ENCODE measurements around the gene BTN2A1.
"Not testable (repeated sequence)": the region's sequence is repeated elsewhere in the genome, so short reads cannot be mapped to it uniquely, and the experiment has no call there.

The BTN2A1 gene

DNA sequence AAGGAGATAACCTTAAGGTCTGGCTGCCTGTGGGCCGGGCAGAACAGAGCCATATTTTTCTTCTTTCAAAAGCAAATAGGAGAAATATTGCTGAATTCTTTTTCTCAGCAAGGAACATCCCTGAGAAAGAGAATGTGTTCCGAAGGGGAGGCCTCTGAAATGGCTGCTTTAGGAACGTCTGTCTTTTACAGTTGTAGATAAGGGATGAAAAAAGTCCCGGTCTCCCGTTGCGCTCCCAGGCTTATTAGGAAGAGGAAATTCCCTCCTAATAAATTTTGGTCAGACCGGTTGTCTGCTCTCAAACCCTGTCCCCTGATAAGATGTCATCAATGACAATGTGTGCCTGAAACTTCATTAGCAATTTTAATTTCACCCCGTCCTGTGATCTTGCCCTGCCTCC lies 24.1 kb upstream of the BTN2A1 start:
- DNase-seq: not testable (repeated sequence)

DNA sequence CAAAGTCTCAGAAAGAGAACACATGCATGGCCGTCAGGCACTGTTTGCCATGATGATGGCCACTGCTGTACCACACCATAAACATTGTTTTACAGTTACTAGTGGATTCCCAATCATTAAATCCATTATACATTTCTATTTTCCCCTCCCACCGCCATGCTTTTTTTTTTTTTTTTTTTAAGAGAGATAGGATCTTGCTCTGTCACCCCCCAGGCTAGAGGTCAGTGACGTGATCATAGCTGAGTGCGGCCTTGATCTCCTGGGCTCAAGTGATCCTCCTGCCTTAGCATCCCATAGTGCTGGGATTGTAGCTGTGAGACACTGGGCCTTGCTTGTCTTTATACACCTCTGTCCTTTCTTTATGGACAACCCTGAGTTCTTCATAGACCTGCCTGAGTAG lies 21.7 kb upstream of the BTN2A1 start:
- DNase-seq: no peak

DNA sequence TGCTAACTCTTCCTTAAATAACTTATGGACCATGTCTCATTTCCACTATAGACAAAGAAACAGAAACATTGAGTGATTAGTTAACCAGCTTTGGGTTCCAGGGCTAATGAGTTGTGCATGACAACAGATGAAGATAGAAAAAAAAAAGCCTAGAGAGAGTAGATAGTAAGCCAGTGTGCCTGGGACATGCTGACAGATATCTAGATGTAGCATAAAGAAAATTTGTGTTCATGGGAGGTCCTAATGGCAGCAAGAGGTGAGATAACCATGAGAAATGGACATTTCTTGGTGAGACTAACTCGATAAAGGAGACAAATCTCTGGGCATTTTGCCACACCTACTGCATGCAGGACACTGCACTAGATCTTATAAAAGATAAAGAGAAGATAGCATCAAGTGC lies 20.2 kb upstream of the BTN2A1 start:
- no peak for DNase-seq

DNA sequence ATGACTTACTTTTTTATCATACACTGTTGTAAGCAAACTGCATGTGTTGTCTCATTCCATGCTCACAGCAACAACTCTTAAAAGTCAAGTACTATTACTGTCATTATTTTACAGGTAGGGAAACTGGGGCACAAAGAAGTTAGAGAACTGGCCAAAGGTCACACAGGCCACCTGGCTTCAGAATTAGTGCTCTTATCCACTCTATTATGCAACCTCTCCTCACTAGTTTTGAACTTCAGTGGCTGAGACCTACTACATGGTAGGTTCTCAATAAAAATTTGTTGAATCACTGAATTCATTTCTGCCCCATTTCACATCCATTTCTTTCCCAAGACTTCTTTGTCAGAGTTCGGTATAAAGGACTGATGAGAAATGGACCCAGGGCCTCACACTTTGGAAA lies 19.8 kb upstream of the BTN2A1 start:
- DNase-seq: no peak

DNA sequence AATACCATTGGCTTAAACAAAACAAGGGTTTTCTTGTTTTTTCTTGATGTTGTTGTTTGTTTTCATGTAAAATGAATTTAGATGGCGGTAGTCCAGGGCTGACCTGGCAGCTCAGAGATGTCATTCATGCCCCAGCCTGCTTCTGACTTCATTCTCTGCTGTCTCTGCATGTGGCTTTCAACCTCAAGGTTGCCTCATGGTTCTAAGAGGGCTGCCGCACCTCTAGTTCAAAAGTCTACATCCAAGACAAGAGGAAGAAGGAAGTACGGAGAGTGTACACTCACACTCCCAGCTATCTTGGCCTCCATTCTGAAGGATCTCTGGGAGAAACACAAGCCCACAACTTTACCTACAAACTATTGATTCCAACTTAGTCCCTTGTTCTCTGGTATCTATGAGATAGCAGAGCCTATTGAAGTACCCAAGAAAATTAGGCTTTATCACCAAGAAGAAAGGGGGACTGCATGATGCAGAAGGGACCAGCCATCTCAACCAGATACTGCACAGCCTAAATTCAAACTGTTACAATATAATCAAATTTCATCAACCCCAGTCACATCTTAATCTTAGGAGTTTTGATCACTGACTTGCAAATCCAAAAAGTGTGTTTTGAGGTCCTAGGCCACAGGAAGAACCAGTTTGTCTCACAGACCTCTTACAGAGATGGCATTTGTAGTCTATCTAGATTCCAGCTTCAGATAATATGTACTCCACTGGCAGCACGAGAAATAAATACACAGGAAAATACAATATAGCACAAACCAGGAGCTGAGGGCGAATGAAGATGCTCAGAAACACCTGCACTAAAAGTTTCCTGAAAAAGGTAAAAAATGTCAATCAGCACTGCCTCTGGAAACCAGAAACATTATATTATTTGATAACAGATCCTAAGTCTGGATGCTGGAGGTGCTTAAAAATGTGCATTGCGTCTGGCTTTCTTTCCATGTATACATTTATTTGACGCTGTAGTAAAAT lies 18.3 kb upstream of the BTN2A1 start:
- no peak for DNase-seq

DNA sequence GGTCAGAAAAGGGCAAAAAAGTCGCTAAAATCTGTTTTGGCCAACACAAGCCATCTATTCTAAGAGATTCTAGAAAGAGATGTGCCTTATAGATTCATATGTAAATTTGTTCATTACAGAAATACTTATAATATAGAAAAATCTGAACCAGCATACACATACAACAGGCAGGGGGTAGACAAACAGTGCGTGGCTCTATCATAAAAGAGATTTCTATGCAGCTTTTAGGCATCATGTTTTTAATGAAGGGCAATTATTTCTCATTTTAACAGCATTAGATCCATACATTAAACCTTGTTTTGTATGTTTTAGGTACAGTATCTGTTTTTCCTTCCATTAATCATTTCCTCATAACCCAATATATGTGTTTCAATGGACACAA lies 16.8 kb upstream of the BTN2A1 start:
- DNase-seq: no peak

DNA sequence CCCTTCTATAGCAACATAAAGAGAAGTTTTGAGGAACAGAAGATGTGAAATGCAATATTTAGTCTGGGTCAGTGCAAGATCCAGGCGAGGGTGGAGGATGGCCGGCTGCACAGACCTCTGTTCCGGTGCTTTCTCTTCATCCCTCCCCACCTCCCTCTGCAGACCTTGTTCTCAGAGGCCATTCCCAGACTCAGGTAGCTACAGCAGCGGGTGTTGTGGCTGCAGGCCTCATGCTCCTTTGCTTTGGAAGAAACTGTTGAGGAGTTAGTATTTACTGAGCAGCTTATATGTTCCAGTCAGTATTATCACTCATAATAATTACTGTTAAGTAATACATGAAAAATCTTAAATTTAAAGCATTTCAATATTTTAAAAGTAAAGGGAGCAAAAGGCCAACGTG lies 15.8 kb upstream of the BTN2A1 start:
- no peak for DNase-seq

DNA sequence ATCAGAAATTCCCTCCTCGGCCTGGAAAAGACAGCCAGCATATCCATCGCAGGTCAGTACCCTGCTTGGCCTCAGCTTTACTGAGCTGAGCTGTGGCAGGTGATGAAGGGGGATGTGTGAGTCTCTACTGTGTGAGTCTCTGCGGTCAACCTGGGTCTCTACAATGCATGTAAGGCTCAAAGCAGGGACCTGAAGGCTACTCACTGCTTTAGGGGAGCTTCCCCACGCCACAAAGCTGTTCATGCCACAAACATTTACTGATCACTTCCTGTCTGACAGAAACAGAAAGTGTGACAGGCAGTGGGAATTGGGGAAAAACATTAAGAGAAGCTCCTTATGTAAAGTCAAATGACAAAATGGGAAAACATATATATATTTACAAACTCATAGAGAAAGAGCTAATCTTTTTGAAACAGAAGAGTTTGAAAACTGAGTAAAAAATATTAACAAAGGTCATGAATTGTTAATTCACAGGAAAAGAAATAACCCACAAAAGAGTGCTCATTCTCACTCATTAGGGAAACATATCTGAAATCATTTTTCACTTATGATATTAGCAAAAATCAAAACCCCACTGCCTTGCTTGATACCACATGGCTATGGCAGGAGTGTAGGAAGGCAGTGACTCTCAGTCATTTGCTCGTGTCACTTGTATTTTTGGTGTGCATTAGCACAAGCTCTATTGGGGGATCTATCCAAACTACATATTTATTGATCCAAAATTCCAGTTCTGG lies 11.7 kb upstream of the BTN2A1 start:
- DNase-seq: no peak

DNA sequence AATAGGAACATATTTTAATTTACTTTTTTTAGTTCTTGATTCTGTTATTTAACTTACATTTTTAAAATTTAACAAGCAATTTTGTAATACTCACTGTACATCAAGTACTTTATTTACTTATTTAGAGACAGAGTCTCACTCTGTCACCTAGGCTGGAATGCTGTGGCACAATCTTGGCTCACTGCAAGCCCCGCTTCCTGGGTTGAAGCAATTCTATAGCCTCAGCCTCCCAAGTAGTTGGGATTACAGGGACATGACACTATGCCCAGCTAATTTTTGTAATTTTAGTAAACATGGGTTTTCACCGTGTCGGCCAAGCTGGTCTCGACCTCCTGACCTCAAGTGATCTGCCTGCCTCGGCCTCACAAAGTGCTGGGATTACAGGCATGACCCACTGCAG lies 10.5 kb upstream of the BTN2A1 start:
- DNase-seq: no peak

DNA sequence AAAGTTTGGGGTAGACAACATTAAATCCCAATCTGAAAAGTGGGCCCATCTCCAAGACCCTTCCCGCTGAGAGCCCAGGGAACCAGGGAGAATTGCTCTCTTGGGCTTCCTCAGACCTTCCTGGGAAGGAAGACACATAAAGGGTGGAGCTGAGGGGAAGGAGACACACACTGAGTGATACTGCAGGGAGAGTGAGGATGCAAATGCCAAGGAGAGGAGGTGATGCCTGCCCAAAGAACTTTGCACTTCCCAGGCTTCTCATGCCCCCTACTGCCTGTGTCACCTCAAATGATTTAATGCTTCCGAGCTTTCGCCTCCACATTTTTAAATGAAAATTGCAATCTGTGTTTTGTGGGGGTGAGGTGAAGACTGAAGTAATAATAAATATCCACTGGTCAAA lies 7.5 kb upstream of the BTN2A1 start:
- no peak for DNase-seq

DNA sequence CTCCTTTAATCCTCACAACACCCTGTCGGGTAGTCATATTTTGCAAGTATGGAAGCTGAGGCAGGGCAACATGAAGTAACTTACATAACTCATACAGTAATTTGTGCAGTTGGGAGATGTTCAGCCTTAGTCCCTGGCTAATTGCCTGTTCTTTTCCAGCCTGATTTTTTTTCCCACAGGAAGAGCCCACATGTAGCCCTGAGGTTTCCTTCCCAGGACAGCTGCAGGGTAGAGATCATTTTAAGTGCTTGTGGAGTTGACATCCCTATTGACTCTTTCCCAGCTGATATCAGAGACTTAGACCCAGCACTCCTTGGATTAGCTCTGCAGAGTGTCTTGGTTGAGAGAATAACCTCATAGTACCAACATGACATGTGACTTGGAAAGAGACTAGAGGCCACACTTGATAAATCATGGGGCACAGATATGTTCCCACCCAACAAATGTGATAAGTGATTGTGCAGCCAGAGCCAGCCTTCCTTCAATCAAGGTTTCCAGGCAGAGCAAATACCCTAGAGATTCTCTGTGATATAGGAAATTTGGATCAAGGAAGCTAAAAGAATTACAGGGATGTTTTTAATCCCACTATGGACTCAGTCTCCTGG lies 5.0 kb upstream of the BTN2A1 start:
- DNase-seq: no peak

DNA sequence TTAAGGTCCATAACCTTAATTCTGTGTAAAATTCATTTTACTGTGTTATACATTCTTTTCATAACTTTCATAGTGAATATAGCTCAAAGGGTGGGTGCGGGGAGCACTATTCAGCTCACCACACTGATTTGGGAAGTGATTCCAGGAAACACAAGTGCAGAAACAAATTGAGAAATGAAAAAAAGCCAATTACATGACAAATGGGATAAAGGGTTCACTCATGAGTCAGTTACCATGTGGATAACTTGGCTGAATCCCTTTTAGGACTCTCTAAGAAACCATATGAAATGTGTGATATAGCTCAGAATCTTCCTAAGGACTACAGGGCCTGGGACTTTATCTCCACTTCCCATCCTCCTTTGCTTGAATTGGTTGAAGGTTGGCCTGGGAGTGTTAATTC lies 3.1 kb upstream of the BTN2A1 start:
- DNase-seq: no peak

DNA sequence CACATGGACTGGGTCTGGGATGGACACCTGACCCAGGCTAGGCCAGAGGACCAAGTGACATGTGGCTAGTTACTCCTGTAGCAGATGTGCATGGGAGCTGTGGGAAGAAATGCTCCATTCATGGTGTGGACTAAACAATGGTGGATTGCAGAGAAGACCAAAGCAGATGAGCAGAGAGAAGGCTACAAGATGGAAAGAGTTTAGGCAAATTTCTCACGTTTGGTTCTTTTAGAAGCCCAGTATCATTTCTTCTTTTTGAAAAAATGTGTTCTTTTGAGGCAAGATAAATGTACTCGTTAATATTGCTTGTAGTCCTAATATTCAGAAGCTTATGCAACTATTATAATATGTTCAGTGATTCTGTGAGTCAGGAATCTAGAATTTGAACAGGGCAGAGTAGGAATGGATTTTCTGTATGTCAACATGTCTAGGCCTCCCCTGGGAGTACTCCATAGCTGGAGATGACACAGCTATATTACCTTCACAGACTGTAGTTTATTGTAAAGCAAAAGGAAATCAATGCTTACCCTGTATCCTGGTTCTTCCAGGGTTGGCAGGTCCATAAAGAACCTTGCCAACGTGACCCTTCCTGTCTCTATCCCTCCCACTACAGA lies 2.3 kb upstream of the BTN2A1 start:
- DNase-seq: no peak

DNA sequence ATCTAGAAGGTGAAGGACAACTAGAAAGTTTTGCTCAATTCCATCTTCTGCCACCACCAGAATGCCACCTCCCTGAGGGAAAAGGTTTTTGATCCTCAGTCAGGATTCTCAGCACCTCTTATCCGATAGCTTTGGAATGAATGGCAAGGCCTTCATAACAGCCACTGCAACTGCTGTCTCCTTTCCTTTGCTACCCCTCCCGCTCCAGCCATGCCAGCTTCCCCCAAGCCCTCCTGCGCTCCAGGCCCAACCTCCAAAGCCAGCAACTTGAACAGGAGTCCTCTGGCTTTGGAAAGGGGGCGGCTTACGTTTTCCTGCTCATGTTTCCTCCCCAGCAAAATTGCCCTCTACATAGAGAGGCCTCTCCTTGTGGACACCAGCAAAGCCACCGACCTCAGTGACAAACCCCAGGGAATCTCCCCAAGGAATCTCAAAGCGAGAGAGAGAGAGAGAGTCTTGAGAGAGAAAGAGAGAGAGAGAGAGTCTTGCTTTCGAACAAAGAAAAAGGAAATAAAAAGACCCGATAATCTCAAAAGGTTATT lies 420 bp upstream of the BTN2A1 start:
- DNase-seq: no peak

DNA sequence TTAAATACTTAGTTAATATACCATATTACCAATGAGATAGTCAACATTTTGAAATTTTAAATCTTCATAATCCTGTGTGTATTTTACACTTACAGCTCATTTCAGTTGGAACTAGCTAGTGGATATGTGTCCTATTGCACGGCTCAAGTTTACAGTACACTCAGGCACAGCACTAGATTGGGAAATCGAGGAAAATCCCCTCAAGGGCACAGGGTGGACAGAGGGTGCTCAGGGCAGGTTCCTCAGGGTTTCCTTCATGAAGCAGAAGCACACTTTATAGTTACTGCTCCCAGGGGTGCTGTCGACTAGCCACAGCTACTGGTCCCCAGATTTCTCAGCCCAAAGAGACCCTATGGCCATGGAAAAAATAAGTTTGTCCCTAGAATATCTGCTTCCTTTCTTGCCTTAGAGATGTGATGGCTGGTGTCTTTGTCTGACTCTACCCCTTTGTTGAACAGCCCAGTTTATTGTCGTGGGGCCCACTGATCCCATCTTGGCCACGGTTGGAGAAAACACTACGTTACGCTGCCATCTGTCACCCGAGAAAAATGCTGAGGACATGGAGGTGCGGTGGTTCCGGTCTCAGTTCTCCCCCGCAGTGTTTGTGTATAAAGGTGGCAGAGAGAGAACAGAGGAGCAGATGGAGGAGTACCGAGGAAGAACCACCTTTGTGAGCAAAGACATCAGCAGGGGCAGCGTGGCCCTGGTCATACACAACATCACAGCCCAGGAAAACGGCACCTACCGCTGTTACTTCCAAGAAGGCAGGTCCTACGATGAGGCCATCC lies 1.5 kb downstream of the BTN2A1 start:
- DNase-seq: no peak

DNA sequence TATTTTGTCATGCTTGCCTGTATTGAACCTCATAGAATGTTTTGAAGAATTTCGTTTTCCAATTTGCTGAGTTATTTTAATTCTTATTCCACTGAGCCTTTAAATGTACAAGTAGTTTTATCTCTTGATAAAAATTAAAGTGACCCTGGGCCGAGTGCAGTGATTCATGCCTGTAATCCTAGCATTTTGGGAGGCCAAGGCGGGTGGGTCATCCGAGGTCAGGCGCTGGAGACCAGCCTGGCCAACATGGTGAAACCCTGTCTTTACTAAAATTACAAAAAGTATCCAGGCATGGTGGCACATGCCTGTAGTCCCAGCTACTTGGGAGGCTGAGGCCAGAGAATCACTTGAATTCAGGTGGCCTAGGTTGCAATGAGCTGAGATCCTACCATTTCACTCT lies 3.6 kb downstream of the BTN2A1 start:
- not testable (repeated sequence) for DNase-seq

DNA sequence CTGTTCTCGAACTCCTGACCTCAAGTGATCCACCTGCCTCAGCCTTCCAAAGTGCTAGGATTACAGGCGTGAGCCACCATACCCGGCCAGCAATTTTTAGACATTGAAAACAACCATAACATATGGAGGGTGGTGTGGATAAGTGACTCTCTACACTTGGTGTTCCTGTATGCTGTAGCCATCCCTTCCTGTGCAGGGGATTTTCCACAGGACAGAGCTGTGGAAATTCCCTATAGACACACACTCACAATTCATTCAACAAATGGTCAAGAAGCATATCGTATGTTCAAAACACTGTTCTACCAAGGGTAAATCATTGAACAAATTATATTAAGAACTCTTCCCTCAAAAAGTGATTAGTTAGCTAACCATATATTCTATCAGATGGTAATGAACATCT lies 6.3 kb downstream of the BTN2A1 start:
- no peak for DNase-seq

DNA sequence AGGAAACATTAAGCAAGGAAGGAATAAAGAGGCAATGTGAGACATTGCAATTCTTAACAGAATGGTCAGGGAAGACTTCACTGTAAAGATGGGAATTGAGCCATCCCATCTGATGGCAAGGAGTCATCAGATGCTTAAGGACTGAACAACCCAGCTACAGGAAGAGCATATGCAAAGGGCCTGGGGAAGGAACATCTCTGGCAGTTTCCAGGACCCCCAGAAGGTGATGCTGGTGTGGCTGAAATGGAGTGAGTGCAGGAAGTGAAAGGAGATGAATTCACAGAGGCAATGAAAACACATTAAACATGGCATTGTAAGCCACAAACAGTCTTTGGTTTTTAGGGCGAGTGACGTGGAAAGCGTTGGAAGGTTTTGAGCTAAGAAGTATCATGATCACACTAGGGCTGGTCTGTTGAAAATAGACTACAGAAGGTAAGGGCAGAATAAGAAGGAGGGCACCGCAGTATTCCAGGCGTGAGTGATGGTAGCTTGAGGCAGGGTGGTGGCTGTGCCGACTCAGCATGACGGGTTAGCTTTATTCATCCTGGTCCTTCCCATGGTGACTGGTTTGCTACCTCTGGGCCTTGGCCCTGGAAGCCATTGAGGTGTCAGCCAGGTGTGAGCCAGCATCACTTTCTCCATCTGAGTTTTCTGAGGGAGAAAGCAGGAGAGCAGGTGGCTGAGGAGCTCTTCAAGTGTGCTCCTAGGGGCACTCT lies 6.8 kb downstream of the BTN2A1 start:
- DNase-seq: no peak

DNA sequence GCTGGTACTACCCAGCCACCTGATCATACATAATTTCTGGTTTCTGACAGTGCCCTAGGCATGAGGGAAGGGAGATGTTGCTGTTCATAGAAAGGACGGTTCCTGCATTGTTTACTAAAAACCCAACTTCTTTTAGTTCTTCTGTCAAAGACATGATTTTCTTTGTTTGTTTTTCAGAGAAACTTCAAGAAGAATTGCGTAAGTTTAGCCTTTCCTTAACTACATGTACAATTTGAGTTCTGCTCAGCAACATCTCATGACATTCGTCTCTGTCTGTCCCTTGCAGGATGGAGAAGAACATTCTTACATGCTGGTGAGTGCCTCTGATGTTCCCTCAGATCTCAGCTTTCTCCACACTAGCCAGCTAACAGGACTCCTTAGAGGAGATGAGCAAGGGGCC lies 8.0 kb downstream of the BTN2A1 start:
- DNase-seq: no peak

DNA sequence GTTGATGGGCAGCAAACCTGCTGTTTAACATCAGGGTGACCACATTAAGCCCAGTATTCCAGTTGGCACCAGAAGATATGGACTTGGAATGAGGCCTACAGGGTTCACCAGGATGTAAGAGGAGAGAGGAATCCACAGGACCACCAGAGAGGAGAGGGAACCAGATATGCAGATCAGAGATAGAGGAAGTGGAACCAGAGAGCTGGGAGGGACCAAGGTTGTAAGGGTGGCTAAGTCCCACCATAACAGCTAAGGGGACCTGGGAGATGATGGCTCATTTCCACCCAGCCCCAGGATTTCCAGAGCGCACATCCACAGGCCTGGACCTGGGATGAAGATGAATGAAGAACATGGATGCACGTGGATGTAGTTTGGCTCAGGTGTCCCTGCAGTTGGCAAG lies 11.1 kb downstream of the BTN2A1 start:
- no peak for DNase-seq

DNA sequence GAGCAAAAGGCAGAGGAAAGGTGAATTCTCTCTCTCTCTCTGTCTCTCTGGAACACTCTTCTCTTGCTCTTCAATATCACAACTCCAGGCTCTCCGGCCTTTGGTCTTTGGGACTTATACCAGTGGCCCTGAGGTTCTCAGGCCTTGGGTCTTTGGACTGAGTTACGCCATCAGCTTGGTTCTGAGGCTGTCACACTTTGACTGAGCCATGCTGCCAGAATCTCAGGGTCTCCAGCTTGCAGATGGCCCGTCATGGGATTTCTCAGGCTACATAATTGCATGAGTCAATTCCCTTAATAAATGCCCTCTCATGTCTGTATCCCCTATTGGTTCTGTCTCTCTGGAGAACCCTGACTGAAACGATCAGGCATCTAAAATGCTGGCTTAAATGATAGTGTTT lies 12.9 kb downstream of the BTN2A1 start:
- no peak for DNase-seq

DNA sequence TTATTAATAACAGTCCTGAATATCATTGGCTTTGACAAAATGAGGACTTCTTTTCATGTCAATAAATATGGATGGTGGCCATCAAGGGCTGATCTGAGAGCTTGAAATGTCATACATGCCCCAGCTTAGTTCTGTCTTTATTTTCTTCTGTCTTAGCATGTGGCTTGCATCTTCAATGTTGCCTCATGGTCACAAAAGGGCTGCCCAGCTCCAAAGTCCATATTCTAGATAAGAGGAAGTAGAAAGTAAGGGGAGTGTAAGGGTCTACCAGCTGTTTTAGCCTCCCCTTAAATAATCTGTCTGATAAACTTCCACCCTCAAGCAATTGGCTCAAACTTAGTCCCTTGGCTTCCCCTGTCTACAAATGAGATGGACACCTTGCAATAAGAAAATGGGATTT lies 14.2 kb downstream of the BTN2A1 start:
- DNase-seq: no peak
